ENCODE results near the gene GDF2.

Gene GDF2

GRCh38 chr10:47322300-47323061, at the start of gene GDF2:
TSS of gene GDF2 (plus strand) at chr10:47322454. CDS start at chr10:47322669, 215 bp downstream.
- Histone ChIP-seq H3K9ac (ENCODE audit: low read depth in 1 of 2, low read length in 2 of 2) (no peak within 1 kb of the TSS), H3K27ac (ENCODE audit: low read depth in 2 of 2, low read length in 2 of 2) (no peak within 1 kb of the TSS), H3K4me3 (ENCODE audit: low read length in 2 of 2) (no peak within 1 kb of the TSS), H3K27me3 (ENCODE audit: control insufficient read depth in 2 of 2, insufficient read depth in 2 of 2, low read length in 2 of 2) (no peaks in the 10 kb centered on the region), H3K4me1 (ENCODE audit: control insufficient read depth in 2 of 2, insufficient read depth in 2 of 2, low read length in 2 of 2) (no peaks in the 10 kb centered on the region), H3K9me3 (ENCODE audit: control insufficient read depth in 2 of 2, low read length in 2 of 2) (no peaks in the 10 kb centered on the region), H3K36me3 (ENCODE audit: control insufficient read depth in 2 of 2, insufficient read depth in 2 of 2, low read length in 2 of 2) (no peaks in the 10 kb centered on the region)

GRCh38 chr10:47276071-47276470, 46.2 kb upstream of the GDF2 start:
- Histone ChIP-seq H3K9ac (ENCODE audit: low read depth in 1 of 2, low read length in 2 of 2) (no peak overlapping the region), H3K27ac (ENCODE audit: low read depth in 2 of 2, low read length in 2 of 2) (no peak overlapping the region), H3K4me1 (ENCODE audit: control insufficient read depth in 2 of 2, insufficient read depth in 2 of 2, low read length in 2 of 2) (peaks cover 15 to 17% of the 10 kb centered on the region in 2 donors), H3K9me3 (ENCODE audit: control insufficient read depth in 2 of 2, low read length in 2 of 2) (no peaks in the 10 kb centered on the region), H3K36me3 (ENCODE audit: control insufficient read depth in 2 of 2, insufficient read depth in 2 of 2, low read length in 2 of 2) (no peaks in the 10 kb centered on the region), H3K27me3 (ENCODE audit: control insufficient read depth in 2 of 2, insufficient read depth in 2 of 2, low read length in 2 of 2) (no peaks in the 10 kb centered on the region), H3K4me3 (ENCODE audit: low read length in 2 of 2) (no peak overlapping the region)

- H3K27me3 ChIP-seq (ENCODE audit: control insufficient read depth in 2 of 2, insufficient read depth in 2 of 2, low read length in 2 of 2): no peaks in the 10 kb centered on the region
- no peaks in the 10 kb centered on the region for H3K9me3 ChIP-seq (ENCODE audit: control insufficient read depth in 2 of 2, low read length in 2 of 2)
- no peak overlapping the region for H3K9ac ChIP-seq (ENCODE audit: low read depth in 1 of 2, low read length in 2 of 2)
- H3K27ac ChIP-seq (ENCODE audit: low read depth in 2 of 2, low read length in 2 of 2): no peak overlapping the region
- H3K4me1 ChIP-seq (ENCODE audit: control insufficient read depth in 2 of 2, insufficient read depth in 2 of 2, low read length in 2 of 2): peaks cover 15 to 17% of the 10 kb centered on the region in 2 donors
- no peaks in the 10 kb centered on the region for H3K36me3 ChIP-seq (ENCODE audit: control insufficient read depth in 2 of 2, insufficient read depth in 2 of 2, low read length in 2 of 2)
- H3K4me3 ChIP-seq (ENCODE audit: low read length in 2 of 2): no peak overlapping the region
Observed at GRCh38 chr10:47276576-47277351, 45.5 kb upstream of the GDF2 start.

GRCh38 chr10:47277352-47278151, 44.7 kb upstream of the GDF2 start:
- Histone ChIP-seq H3K27ac (ENCODE audit: low read depth in 2 of 2, low read length in 2 of 2) (peak overlapping the region in 1 of 2 donors; percentile 37), H3K9ac (ENCODE audit: low read depth in 1 of 2, low read length in 2 of 2) (peak overlapping the region in 1 of 2 donors; percentile 41), H3K9me3 (ENCODE audit: control insufficient read depth in 2 of 2, low read length in 2 of 2) (no peaks in the 10 kb centered on the region), H3K36me3 (ENCODE audit: control insufficient read depth in 2 of 2, insufficient read depth in 2 of 2, low read length in 2 of 2) (no peaks in the 10 kb centered on the region), H3K4me1 (ENCODE audit: control insufficient read depth in 2 of 2, insufficient read depth in 2 of 2, low read length in 2 of 2) (peaks cover 15 to 17% of the 10 kb centered on the region in 2 donors), H3K4me3 (ENCODE audit: low read length in 2 of 2) (no peak overlapping the region), H3K27me3 (ENCODE audit: control insufficient read depth in 2 of 2, insufficient read depth in 2 of 2, low read length in 2 of 2) (no peaks in the 10 kb centered on the region)

- H3K27me3 ChIP-seq (ENCODE audit: control insufficient read depth in 2 of 2, insufficient read depth in 2 of 2, low read length in 2 of 2): no peaks in the 10 kb centered on the region
- no peaks in the 10 kb centered on the region for H3K36me3 ChIP-seq (ENCODE audit: control insufficient read depth in 2 of 2, insufficient read depth in 2 of 2, low read length in 2 of 2)
Observed at GRCh38 chr10:47278152-47278473, 44.1 kb upstream of the GDF2 start.

GRCh38 chr10:47278720-47279119, 43.5 kb upstream of the GDF2 start:
- H3K27me3 ChIP-seq (ENCODE audit: control insufficient read depth in 2 of 2, insufficient read depth in 2 of 2, low read length in 2 of 2): no peaks in the 10 kb centered on the region
- H3K9ac ChIP-seq (ENCODE audit: low read depth in 1 of 2, low read length in 2 of 2): no peak overlapping the region
- H3K4me1 ChIP-seq (ENCODE audit: control insufficient read depth in 2 of 2, insufficient read depth in 2 of 2, low read length in 2 of 2): peaks cover 15 to 17% of the 10 kb centered on the region in 2 donors
- H3K27ac ChIP-seq (ENCODE audit: low read depth in 2 of 2, low read length in 2 of 2): peak overlapping the region in 1 of 2 donors; percentile 34
- no peaks in the 10 kb centered on the region for H3K9me3 ChIP-seq (ENCODE audit: control insufficient read depth in 2 of 2, low read length in 2 of 2)
- H3K4me3 ChIP-seq (ENCODE audit: low read length in 2 of 2): no peak overlapping the region
- no peaks in the 10 kb centered on the region for H3K36me3 ChIP-seq (ENCODE audit: control insufficient read depth in 2 of 2, insufficient read depth in 2 of 2, low read length in 2 of 2)

More at GRCh38 chr10:47278152-47278473, 44.1 kb upstream of the GDF2 start:
- H3K9me3 ChIP-seq (ENCODE audit: control insufficient read depth in 2 of 2, low read length in 2 of 2): no peaks in the 10 kb centered on the region
- H3K4me3 ChIP-seq (ENCODE audit: low read length in 2 of 2): no peak overlapping the region
- peak overlapping the region in 1 of 2 donors; percentile 41 for H3K9ac ChIP-seq (ENCODE audit: low read depth in 1 of 2, low read length in 2 of 2)
- H3K4me1 ChIP-seq (ENCODE audit: control insufficient read depth in 2 of 2, insufficient read depth in 2 of 2, low read length in 2 of 2): peaks cover 15 to 17% of the 10 kb centered on the region in 2 donors
- H3K27ac ChIP-seq (ENCODE audit: low read depth in 2 of 2, low read length in 2 of 2): peak overlapping the region; percentile 6 to 37

GRCh38 chr10:47279276-47279675, 43.0 kb upstream of the GDF2 start:
- Histone ChIP-seq H3K9me3 (ENCODE audit: control insufficient read depth in 2 of 2, low read length in 2 of 2) (no peaks in the 10 kb centered on the region), H3K36me3 (ENCODE audit: control insufficient read depth in 2 of 2, insufficient read depth in 2 of 2, low read length in 2 of 2) (no peaks in the 10 kb centered on the region), H3K27ac (ENCODE audit: low read depth in 2 of 2, low read length in 2 of 2) (no peak overlapping the region), H3K9ac (ENCODE audit: low read depth in 1 of 2, low read length in 2 of 2) (no peak overlapping the region), H3K4me1 (ENCODE audit: control insufficient read depth in 2 of 2, insufficient read depth in 2 of 2, low read length in 2 of 2) (peaks cover 15 to 17% of the 10 kb centered on the region in 2 donors), H3K27me3 (ENCODE audit: control insufficient read depth in 2 of 2, insufficient read depth in 2 of 2, low read length in 2 of 2) (no peaks in the 10 kb centered on the region), H3K4me3 (ENCODE audit: low read length in 2 of 2) (no peak overlapping the region)

- no peak overlapping the region for H3K9ac ChIP-seq (ENCODE audit: low read depth in 1 of 2, low read length in 2 of 2)
- H3K4me3 ChIP-seq (ENCODE audit: low read length in 2 of 2): no peak overlapping the region
- H3K27ac ChIP-seq (ENCODE audit: low read depth in 2 of 2, low read length in 2 of 2): no peak overlapping the region
- H3K36me3 ChIP-seq (ENCODE audit: control insufficient read depth in 2 of 2, insufficient read depth in 2 of 2, low read length in 2 of 2): no peaks in the 10 kb centered on the region
- peaks cover 11 to 16% of the 10 kb centered on the region in 2 donors for H3K4me1 ChIP-seq (ENCODE audit: control insufficient read depth in 2 of 2, insufficient read depth in 2 of 2, low read length in 2 of 2)
- H3K9me3 ChIP-seq (ENCODE audit: control insufficient read depth in 2 of 2, low read length in 2 of 2): no peaks in the 10 kb centered on the region
- H3K27me3 ChIP-seq (ENCODE audit: control insufficient read depth in 2 of 2, insufficient read depth in 2 of 2, low read length in 2 of 2): no peaks in the 10 kb centered on the region
Observed at GRCh38 chr10:47282005-47282656, 40.1 kb upstream of the GDF2 start.

GRCh38 chr10:47282657-47283018, 39.6 kb upstream of the GDF2 start:
- Histone ChIP-seq H3K4me3 (ENCODE audit: low read length in 2 of 2) (no peak overlapping the region), H3K4me1 (ENCODE audit: control insufficient read depth in 2 of 2, insufficient read depth in 2 of 2, low read length in 2 of 2) (peaks cover 8 to 11% of the 10 kb centered on the region in 2 donors), H3K27ac (ENCODE audit: low read depth in 2 of 2, low read length in 2 of 2) (no peak overlapping the region), H3K36me3 (ENCODE audit: control insufficient read depth in 2 of 2, insufficient read depth in 2 of 2, low read length in 2 of 2) (no peaks in the 10 kb centered on the region), H3K9me3 (ENCODE audit: control insufficient read depth in 2 of 2, low read length in 2 of 2) (no peaks in the 10 kb centered on the region), H3K27me3 (ENCODE audit: control insufficient read depth in 2 of 2, insufficient read depth in 2 of 2, low read length in 2 of 2) (no peaks in the 10 kb centered on the region), H3K9ac (ENCODE audit: low read depth in 1 of 2, low read length in 2 of 2) (no peak overlapping the region)
